LHCN-M2 (cell line): ENCODE data around the gene MVD. TPM values are rescaled to one million over a fixed set of nuclear protein-coding genes. Genes with fewer than 3 reads are reported as not detected.
"Not testable (repeated sequence)": the region's sequence is repeated elsewhere in the genome, so short reads cannot be mapped to it uniquely, and the experiment has no call there.

Experiments used
- DNase-seq: peaks from one replicate; pipeline ENCODE4 v3.0.0-alpha.2; 2012; ENCODE audit warnings: low read depth
- total RNA-seq: library from RNA; depleted of rRNA; stranded (reverse); fragments of >200 nt; gene quantifications from 2 replicates; pipeline ENCODE4 v1.2.3, GENCODE V29; 2014

MVD gene
- total RNA-seq, 1 experiment from 2014 or later: 31.8 TPM

GRCh38 chr16:88681709-88682451, 19.0 kb upstream of the MVD start:
- no peak for DNase-seq

- no peak for DNase-seq
Measured at GRCh38 chr16:88681084-88681680, 18.3 kb upstream of the MVD start.

GRCh38 chr16:88680554-88681083, 17.7 kb upstream of the MVD start:
- no peak for DNase-seq

GRCh38 chr16:88678224-88678979, 15.5 kb upstream of the MVD start:
- DNase-seq: no peak

GRCh38 chr16:88677721-88678120, 14.8 kb upstream of the MVD start:
- DNase-seq: no peak

- DNase-seq: no peak
Measured at GRCh38 chr16:88676502-88677242, 13.8 kb upstream of the MVD start.

GRCh38 chr16:88673716-88674379, 11.0 kb upstream of the MVD start:
- DNase-seq: no peak

GRCh38 chr16:88672776-88673175, 9.9 kb upstream of the MVD start:
- DNase-seq: no peak

GRCh38 chr16:88671806-88672205, 8.9 kb upstream of the MVD start:
- DNase-seq: no peak

- DNase-seq: no peak
Measured at GRCh38 chr16:88669980-88670379, 7.1 kb upstream of the MVD start.

- not testable (repeated sequence) for DNase-seq
Measured at GRCh38 chr16:88669493-88669892, 6.6 kb upstream of the MVD start.

- no peak for DNase-seq
Measured at GRCh38 chr16:88667461-88667860, 4.6 kb upstream of the MVD start.

- DNase-seq: no peak
Measured at GRCh38 chr16:88665570-88665969, 2.7 kb upstream of the MVD start.

- DNase-seq: no peak
Measured at GRCh38 chr16:88665148-88665547, 2.3 kb upstream of the MVD start.

GRCh38 chr16:88662222-88662842, 559 bp downstream of the MVD start:
- DNase-seq: no peak

GRCh38 chr16:88661468-88661867, 1.4 kb downstream of the MVD start:
- no peak for DNase-seq

- DNase-seq: no peak
Measured at GRCh38 chr16:88659160-88659559, 3.7 kb downstream of the MVD start.

- no peak for DNase-seq
Measured at GRCh38 chr16:88658714-88659113, 4.2 kb downstream of the MVD start.

- DNase-seq: no peak
Measured at GRCh38 chr16:88657371-88657770, 5.5 kb downstream of the MVD start.

GRCh38 chr16:88656291-88656980, 6.5 kb downstream of the MVD start:
- DNase-seq: no peak
